Measurements from ENCODE around the gene DNER.
"Not testable (repeated sequence)": the region's sequence is repeated elsewhere in the genome, so short reads cannot be mapped to it uniquely, and the experiment has no call there.

The DNER gene

GRCh38 chr2:229620759-229621158, 93.6 kb downstream of the DNER start:
- no peak for DNase-seq (ENCODE audit: low read depth in 2 of 2)

DNA sequence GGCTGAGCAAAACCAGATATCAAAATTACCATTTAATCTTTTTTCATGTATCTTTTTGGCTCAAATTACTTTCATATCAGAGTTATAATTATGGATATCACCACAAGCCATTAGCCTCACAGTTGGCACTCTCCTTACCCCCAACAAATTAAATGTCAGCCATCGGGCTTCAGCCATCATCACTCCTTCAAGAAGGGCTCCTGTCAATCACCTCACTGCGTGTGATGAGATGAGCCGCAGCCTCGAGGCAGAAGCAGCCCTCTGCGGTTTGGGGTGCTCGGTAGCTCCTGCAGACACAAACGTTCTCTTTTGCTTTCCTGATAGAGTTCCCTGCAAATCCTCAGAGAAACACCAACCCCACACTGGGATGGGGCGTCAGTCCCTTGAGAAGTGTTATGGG, 94.1 kb downstream of the DNER start:
- no peak for DNase-seq (ENCODE audit: low read depth in 2 of 2)

GRCh38 chr2:229616433-229616832, 97.9 kb downstream of the DNER start:
- no peak for DNase-seq (ENCODE audit: low read depth in 2 of 2)

- not testable (repeated sequence) for DNase-seq (ENCODE audit: low read depth in 2 of 2)
These were observed 100.3 kb downstream of the DNER start for GRCh38 chr2:229614021-229614420.

- DNase-seq (ENCODE audit: low read depth in 2 of 2), result no peak
These were observed 101.9 kb downstream of the DNER start for GRCh38 chr2:229612384-229612971.

DNA sequence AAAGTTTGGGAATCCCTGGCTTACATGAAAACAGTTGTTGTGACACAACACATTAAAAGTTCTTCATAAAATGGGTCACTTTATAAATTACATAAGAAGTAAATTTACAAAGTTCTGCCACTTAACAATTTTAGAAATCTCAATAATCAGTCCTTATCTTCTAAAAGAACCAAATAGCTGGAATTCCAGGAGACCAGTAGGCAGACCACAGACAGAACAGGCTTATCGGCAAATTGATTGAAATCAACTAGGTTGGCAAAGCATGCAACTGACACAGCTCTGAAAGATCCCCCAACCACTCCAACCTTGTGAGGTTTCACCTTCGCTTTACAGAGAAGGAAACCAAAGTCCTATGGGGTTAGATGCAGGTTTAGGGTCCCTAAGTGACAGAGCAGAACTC, 103.0 kb downstream of the DNER start:
- DNase-seq (ENCODE audit: low read depth in 2 of 2), result no peak

DNA sequence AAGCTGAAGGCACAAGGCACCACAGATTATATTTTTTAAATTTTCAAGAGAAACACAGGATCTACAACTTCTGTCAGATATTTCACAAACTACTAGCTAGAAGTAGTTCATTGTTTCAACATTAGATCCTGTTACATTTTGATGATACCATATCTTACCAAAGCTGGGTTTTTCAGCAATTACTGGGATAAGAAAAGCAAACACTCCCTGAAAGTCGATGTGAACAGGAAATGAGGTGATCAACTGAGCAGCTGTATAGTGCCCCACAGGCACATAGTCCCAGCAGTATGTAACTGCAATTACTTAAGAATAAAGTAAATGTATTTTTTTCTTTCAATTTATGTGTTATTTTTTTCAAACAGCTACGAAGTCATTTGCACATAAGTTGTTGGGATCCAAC, 103.5 kb downstream of the DNER start:
- DNase-seq (ENCODE audit: low read depth in 2 of 2), result no peak

GRCh38 chr2:229610333-229610732, 104.0 kb downstream of the DNER start:
- DNase-seq (ENCODE audit: low read depth in 2 of 2), result no peak

- no peak for DNase-seq (ENCODE audit: low read depth in 2 of 2)
These were observed 112.4 kb downstream of the DNER start for GRCh38 chr2:229601936-229602335.

DNA sequence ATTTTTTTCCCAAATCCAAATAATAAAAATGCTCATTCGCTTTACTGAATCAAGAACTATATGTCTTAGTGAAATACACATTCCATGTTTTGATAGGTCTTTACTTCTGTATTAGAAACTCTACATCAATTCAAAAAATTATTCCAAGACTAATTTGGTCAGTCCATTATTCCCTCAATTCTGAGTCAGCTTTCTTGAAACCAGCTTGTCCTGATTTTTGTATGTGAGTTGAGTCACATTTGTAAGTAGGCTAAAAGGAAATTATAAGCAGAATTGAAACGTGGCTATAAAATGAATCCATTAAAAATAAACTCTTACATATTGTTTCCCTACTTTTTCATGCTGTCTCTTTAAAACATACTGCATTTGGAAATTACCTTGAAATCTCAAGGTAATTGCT, 113.0 kb downstream of the DNER start:
- no peak for DNase-seq (ENCODE audit: low read depth in 2 of 2)

DNA sequence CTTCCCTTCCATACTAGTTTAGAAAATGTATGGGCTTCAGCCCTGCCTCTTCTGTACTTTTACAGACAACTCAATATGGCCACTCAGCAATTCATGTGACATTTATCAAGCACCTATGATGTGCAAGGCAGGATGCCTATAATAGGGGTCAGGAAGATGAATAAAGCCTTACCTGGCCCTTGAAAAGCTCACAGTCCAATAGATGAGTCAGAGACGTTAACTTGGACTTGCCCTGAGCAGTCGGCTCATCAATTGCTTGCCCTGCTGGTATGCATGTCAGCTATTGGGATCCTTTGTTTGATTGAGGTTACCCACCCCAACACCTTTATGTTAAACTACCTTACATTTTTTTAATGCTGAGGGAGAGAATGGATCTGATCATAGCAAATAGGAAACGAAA, 116.1 kb downstream of the DNER start:
- no peak for DNase-seq (ENCODE audit: low read depth in 2 of 2)

GRCh38 chr2:229596796-229597195, 117.6 kb downstream of the DNER start:
- DNase-seq (ENCODE audit: low read depth in 2 of 2), result no peak

- DNase-seq (ENCODE audit: low read depth in 2 of 2), result no peak
These were observed 122.7 kb downstream of the DNER start for GRCh38 chr2:229591611-229592010.

- DNase-seq (ENCODE audit: low read depth in 2 of 2), result peak in 1 of 2 donors; percentile 26
These were observed 127.3 kb downstream of the DNER start for GRCh38 chr2:229586746-229587705.

DNA sequence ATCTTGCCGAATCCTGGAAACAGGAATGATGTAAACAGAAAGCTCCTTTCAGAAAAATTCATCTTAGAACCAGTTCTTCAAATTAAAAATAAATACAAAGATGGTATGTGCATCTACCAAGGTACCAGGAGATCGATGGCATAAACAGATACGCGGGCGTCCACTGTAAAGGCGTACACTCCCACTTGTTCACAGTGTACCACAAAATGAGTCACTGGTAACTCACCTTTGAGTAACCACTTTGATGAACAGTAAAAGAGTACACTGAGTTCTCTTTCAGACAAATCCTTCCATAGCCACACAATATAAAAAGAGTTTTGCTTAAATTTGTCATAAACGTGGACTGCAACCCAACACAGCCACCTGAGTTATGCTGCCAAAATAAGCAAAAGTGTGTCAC, 128.3 kb downstream of the DNER start:
- no peak for DNase-seq (ENCODE audit: low read depth in 2 of 2)

- DNase-seq (ENCODE audit: low read depth in 2 of 2), result no peak
These were observed 132.2 kb downstream of the DNER start for GRCh38 chr2:229582151-229582550.

- DNase-seq (ENCODE audit: low read depth in 2 of 2), result no peak
These were observed 136.1 kb downstream of the DNER start for GRCh38 chr2:229578052-229578846.

DNA sequence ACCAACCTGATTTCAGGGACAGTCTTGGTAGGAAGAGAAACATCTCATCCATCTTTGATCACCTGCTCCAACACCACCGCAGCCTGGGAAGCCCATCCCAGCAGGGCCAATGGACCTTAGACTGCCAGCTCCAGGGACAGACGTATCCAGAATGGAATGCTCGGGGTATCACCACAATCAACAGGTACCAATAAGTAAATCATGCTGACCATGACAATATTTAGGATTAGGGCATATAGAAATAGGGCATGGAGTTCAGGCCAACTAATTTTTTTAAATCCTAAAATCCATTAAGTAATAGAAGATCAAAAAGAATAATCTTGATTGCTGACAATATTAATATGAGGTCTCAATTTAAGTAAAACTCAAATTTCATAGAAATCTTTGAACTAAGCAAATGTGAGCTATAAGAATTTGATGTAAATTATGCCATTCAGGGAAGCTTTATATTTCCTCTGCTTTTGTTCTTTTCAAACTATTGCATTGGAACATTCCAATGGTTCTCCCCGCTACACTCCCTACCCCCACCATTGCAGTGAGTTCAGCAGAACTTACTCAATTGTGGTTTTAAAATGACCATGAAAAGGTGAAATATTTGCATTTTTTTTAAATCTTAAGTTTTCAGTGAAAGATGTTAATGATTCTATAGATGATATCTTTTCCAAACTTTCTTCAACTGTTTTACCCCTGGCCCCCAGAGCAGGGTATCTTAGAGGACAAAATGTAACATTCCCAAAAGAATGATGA, 138.6 kb downstream of the DNER start:
- DNase-seq (ENCODE audit: low read depth in 2 of 2), result no peak

DNA sequence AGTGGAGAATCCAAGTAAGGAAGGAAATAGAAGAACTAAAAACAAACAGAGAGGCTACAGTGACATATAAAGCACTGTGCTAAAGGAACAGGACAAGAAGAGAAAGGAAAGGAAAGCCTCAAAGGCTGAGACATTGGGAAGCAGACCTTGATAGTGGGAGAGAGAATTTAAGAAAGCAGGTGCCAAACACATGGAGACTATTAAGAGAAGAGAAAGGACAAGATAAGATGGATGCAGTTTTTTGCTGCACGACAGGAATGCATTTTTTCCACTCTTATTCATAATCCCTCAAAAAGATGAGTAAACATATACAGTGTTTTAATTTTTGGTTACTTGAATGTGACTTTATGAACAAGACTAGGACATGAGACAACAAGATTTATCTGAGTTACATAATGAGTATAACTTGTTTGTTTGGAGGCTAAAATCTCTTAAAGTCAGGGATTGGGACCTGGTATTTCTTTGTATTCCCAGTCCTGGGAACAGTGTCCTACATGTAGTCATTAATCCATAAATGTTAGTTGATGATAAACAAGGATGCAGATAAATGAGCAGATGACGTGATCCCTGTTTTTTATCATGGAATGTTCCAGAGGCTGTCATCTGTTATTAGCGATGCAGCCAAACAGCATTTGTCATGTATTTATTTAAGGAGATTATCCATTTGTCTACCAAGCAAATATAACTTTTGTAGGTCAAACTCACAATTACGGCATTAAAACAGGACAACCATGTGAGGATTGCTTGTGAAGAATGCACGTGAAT, 141.7 kb downstream of the DNER start:
- DNase-seq (ENCODE audit: low read depth in 2 of 2), result no peak

DNA sequence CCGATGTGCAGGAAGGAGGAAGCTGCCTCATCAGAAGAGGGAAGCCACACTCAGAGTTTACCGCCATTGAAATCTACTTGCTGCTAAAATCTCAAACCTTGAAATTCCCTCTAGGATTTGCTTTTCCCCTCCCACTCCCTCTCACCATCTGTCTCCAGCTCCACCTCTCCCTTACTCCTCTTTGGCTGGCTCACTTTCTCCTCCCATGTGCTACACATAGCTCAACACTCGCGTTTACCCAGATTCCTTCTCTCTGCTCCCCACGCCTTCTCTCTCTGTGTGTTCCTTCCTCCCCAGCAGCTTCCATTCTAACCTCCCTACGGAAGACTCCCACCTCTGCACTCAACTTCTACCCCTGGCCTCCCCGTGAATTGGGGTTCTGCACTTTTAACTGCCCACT, 143.1 kb downstream of the DNER start:
- DNase-seq (ENCODE audit: low read depth in 2 of 2), result no peak

DNA sequence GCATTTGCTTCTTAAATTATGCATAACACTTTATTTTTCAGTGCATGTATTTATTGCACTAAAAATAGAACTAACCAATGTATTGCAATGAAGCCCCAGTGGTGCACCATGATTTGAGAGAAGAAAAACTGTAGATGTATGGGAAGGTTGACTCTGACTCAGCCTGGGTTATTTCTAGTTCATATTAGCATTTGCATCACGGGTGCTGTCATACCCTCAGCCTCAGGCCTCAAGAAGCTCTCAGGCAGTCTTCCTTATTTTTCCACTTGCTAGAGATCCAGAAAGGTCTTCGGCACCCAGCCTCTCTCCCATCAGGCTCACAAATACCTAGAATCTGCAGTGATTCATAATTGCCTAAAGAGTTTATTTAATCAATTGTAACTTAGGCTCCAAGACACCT, 148.0 kb downstream of the DNER start:
- DNase-seq (ENCODE audit: low read depth in 2 of 2), result no peak
